HEK293 (cell line): ENCODE data around the gene DNAH9.

ENCODE experiments used
- CTCF ChIA-PET: fragments of 350-600 bp; formaldehyde crosslinking; extraction: SDS; loops from one replicate; lab custom pipeline; 2021; ENCODE audit warnings: antibody characterized with exemption; lab: Yijun Ruan, JAX
- POLR2A ChIA-PET: fragments of 300-600 bp; formaldehyde crosslinking; extraction: SDS; loops from one replicate; lab custom pipeline; 2020; ENCODE audit warnings: antibody characterized with exemption, inconsistent platforms; lab: Yijun Ruan, JAX
- H3K27ac ChIP-seq: fragments of 200-500 bp; sonication (Bioruptor generic); 2 replicates; pipeline ENCODE4 v1.5.1; 2014; ENCODE audit warnings: low read depth, low read length, control low read depth, inconsistent platforms; ENCODE audit errors: extremely low read depth
- H3K36me3 ChIP-seq, 2 experiments: fragments of 200-500 bp in 1 of 2; sonication (Bioruptor generic) in 1 of 2; 1 replicate in 1 of 2; 2 replicates in 1 of 2; pipeline ENCODE4 v1.5.1; 2014 to 2017; ENCODE audit warnings: inconsistent platforms in 2 of 2, low read length in 2 of 2; ENCODE audit not compliant: control insufficient read depth in 2 of 2, insufficient read depth in 1 of 2
- H3K4me1 ChIP-seq: fragments of 200-500 bp; sonication (Bioruptor generic); 2 replicates; pipeline ENCODE4 v1.5.1; 2014; ENCODE audit warnings: mild to moderate bottlenecking, low read length, inconsistent platforms; ENCODE audit not compliant: control insufficient read depth, insufficient read depth
- H3K4me3 ChIP-seq: 2 replicates; pipeline ENCODE4 v1.5.1; 2011; ENCODE audit warnings: low read depth, mild to moderate bottlenecking, control low read depth, low read length, moderate library complexity
- H3K9me3 ChIP-seq: fragments of 200-500 bp; sonication (Bioruptor generic); 2 replicates; pipeline ENCODE4 v1.5.1; 2014; ENCODE audit warnings: low read depth, low read length, inconsistent platforms; ENCODE audit not compliant: control insufficient read depth, insufficient read depth
- GLIS2 ChIP-seq: fragments of 450-650 bp; formaldehyde crosslinking; IDR thresholded peaks from 2 replicates; pipeline ENCODE4 v1.5.1; 2016; ENCODE audit warnings: missing biosample characterization, missing genetic modification characterization
- HIC1 ChIP-seq: fragments of 450-650 bp; formaldehyde crosslinking; IDR thresholded peaks from 2 replicates; pipeline ENCODE4 v1.5.1; 2016; ENCODE audit warnings: missing biosample characterization, missing genetic modification characterization
- KLF10 ChIP-seq: fragments of 450-650 bp; IDR thresholded peaks from 2 replicates; pipeline ENCODE4 v1.5.1; 2018; ENCODE audit warnings: missing biosample characterization, mild to moderate bottlenecking, missing genetic modification characterization
- KLF8 ChIP-seq: fragments of 450-650 bp; formaldehyde crosslinking; IDR thresholded peaks from 2 replicates; pipeline ENCODE4 v1.5.1; 2016; ENCODE audit warnings: missing biosample characterization, missing genetic modification characterization
- REPIN1 ChIP-seq: fragments of 450-650 bp; formaldehyde crosslinking; IDR thresholded peaks from 2 replicates; pipeline ENCODE4 v1.5.1; 2017; ENCODE audit warnings: missing biosample characterization, missing genetic modification characterization, low read depth
- SCRT2 ChIP-seq: fragments of 450-650 bp; formaldehyde crosslinking; IDR thresholded peaks from 2 replicates; pipeline ENCODE4 v1.5.1; 2016; ENCODE audit warnings: missing biosample characterization, missing genetic modification characterization
- ZIC2 ChIP-seq: fragments of 450-650 bp; formaldehyde crosslinking; IDR thresholded peaks from 2 replicates; pipeline ENCODE4 v1.5.1; 2016; ENCODE audit warnings: missing biosample characterization, missing genetic modification characterization
- ZNF148 ChIP-seq: fragments of 450-650 bp; formaldehyde crosslinking; IDR thresholded peaks from 2 replicates; pipeline ENCODE4 v1.5.0; 2017; ENCODE audit warnings: missing biosample characterization, missing genetic modification characterization, borderline replicate concordance
- ZNF155 ChIP-seq: fragments of 450-650 bp; formaldehyde crosslinking; IDR thresholded peaks from 2 replicates; pipeline ENCODE4 v1.5.1; 2016; ENCODE audit warnings: missing biosample characterization, missing genetic modification characterization
- ZNF214 ChIP-seq: fragments of 450-650 bp; formaldehyde crosslinking; IDR thresholded peaks from 2 replicates; pipeline ENCODE4 v1.5.1; 2017; ENCODE audit warnings: missing biosample characterization, mild to moderate bottlenecking, missing genetic modification characterization, borderline replicate concordance
- ZNF239 ChIP-seq: fragments of 450-650 bp; formaldehyde crosslinking; IDR thresholded peaks from 2 replicates; pipeline ENCODE4 v1.5.1; 2016; ENCODE audit warnings: missing biosample characterization, missing genetic modification characterization
- ZNF248 ChIP-seq: fragments of 450-650 bp; formaldehyde crosslinking; IDR thresholded peaks from 2 replicates; pipeline ENCODE4 v1.5.1; 2017; ENCODE audit warnings: missing biosample characterization, missing genetic modification characterization
- ZNF266 ChIP-seq: fragments of 450-650 bp; formaldehyde crosslinking; IDR thresholded peaks from 2 replicates; pipeline ENCODE4 v1.5.1; 2016; ENCODE audit warnings: missing biosample characterization, missing genetic modification characterization, low read depth
- ZNF354C ChIP-seq: fragments of 450-650 bp; formaldehyde crosslinking; IDR thresholded peaks from 2 replicates; pipeline ENCODE4 v1.5.1; 2016; ENCODE audit warnings: missing biosample characterization, missing genetic modification characterization, low read depth, borderline replicate concordance
- ZNF366 ChIP-seq: fragments of 450-650 bp; formaldehyde crosslinking; conservative IDR thresholded peaks from 2 replicates; pipeline ENCODE4 v1.5.1; 2016; ENCODE audit warnings: missing biosample characterization, missing genetic modification characterization
- ZNF426 ChIP-seq: fragments of 450-650 bp; formaldehyde crosslinking; IDR thresholded peaks from 2 replicates; pipeline ENCODE4 v1.5.1; 2017; ENCODE audit warnings: missing biosample characterization, missing genetic modification characterization, mild to moderate bottlenecking, inconsistent platforms, moderate library complexity
- ZNF677 ChIP-seq: fragments of 450-650 bp; IDR thresholded peaks from 2 replicates; pipeline ENCODE4 v1.5.0; 2018; ENCODE audit warnings: missing biosample characterization, mild to moderate bottlenecking, missing genetic modification characterization, moderate library complexity
- ZNF776 ChIP-seq: fragments of 450-650 bp; formaldehyde crosslinking; IDR thresholded peaks from 2 replicates; pipeline ENCODE4 v1.5.0; 2017; ENCODE audit warnings: missing biosample characterization, missing genetic modification characterization, borderline replicate concordance
- ZSCAN23 ChIP-seq: fragments of 450-650 bp; formaldehyde crosslinking; IDR thresholded peaks from 2 replicates; pipeline ENCODE4 v1.5.1; 2016; ENCODE audit warnings: missing biosample characterization, missing genetic modification characterization
- TF ChIP-seq, protein P1 (sequence below): fragments of 450-650 bp; formaldehyde crosslinking; IDR thresholded peaks from 2 replicates; pipeline ENCODE4 v1.5.1; 2017; ENCODE audit warnings: missing biosample characterization, missing genetic modification characterization

The DNAH9 gene

GRCh38 chr17:11893862-11894261 lies 295.6 kb downstream of the DNAH9 start (continued):
- TF ChIP-seq ZNF148 (tag by site-specific recombination) = no peak
- no peak for TF ChIP-seq ZNF155 (tag by site-specific recombination)
- no peak for TF ChIP-seq ZNF266 (tag by site-specific recombination)
- TF ChIP-seq, protein P1, sequence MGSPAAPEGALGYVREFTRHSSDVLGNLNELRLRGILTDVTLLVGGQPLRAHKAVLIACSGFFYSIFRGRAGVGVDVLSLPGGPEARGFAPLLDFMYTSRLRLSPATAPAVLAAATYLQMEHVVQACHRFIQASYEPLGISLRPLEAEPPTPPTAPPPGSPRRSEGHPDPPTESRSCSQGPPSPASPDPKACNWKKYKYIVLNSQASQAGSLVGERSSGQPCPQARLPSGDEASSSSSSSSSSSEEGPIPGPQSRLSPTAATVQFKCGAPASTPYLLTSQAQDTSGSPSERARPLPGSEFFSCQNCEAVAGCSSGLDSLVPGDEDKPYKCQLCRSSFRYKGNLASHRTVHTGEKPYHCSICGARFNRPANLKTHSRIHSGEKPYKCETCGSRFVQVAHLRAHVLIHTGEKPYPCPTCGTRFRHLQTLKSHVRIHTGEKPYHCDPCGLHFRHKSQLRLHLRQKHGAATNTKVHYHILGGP (tag by site-specific recombination) = no peak
- TF ChIP-seq KLF10 (tag by site-specific recombination) = no peak
- no peak for TF ChIP-seq REPIN1 (tag by site-specific recombination)
- TF ChIP-seq ZNF776 (tag by site-specific recombination) = no peak

DNA sequence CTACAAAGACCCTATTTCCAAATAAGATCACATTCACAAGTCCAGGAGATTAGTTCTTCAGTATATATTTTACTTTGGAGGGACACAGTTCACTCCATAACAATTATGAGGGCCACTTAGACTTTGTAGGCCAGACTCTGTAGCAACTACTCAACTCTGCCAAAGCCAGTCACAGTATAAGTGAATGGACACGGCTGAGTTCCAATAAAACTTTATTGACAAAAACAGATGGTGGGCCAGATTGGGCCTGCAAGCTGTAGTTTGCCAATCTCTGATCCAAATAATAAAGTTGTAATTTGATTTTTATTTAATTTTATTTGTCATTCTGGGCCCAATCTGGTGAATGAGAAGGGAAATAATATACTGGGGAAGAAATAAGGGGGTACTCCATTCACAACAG lies 297.9 kb downstream of the DNAH9 start:
- Histone ChIP-seq H3K4me1 (no peaks in the 10 kb centered on the region), H3K4me3 (no peak overlapping the region)
- TF ChIP-seq ZNF677 (tag by site-specific recombination) = no peak
- no peak for TF ChIP-seq ZNF366 (tag by site-specific recombination)
- TF ChIP-seq ZNF214 (tag by site-specific recombination) = no peak
- no peak for TF ChIP-seq SCRT2 (tag by site-specific recombination)
- no peak for TF ChIP-seq HIC1
- no peak for TF ChIP-seq KLF8 (tag by site-specific recombination)
- TF ChIP-seq GLIS2 (tag by site-specific recombination) = no peak
- TF ChIP-seq ZSCAN23 (tag by site-specific recombination) = no peak
- TF ChIP-seq ZIC2 (tag by site-specific recombination) = no peak
- TF ChIP-seq ZNF239 (tag by site-specific recombination) = no peak
- TF ChIP-seq ZNF426 (tag by site-specific recombination) = no peak
- TF ChIP-seq ZNF248 = no peak
- no peak for TF ChIP-seq ZNF354C (tag by site-specific recombination)
- TF ChIP-seq, all 188 proteins: peak for 0
- ChIA-PET CTCF (no interaction called here), POLR2A (no interaction called here)
- Histone ChIP-seq H3K9me3 (no peaks in the 10 kb centered on the region), H3K36me3 (no peaks in the 10 kb centered on the region), H3K27ac (no peak overlapping the region)
